ENCODE results near the gene PDGFA. TPM values are rescaled to one million over a fixed set of nuclear protein-coding genes. Genes with fewer than 3 reads are reported as not detected.

The PDGFA gene
- total and polyA plus RNA-seq, 7 donors = 9.1 to 30.4 (median 15.9) TPM

DNA sequence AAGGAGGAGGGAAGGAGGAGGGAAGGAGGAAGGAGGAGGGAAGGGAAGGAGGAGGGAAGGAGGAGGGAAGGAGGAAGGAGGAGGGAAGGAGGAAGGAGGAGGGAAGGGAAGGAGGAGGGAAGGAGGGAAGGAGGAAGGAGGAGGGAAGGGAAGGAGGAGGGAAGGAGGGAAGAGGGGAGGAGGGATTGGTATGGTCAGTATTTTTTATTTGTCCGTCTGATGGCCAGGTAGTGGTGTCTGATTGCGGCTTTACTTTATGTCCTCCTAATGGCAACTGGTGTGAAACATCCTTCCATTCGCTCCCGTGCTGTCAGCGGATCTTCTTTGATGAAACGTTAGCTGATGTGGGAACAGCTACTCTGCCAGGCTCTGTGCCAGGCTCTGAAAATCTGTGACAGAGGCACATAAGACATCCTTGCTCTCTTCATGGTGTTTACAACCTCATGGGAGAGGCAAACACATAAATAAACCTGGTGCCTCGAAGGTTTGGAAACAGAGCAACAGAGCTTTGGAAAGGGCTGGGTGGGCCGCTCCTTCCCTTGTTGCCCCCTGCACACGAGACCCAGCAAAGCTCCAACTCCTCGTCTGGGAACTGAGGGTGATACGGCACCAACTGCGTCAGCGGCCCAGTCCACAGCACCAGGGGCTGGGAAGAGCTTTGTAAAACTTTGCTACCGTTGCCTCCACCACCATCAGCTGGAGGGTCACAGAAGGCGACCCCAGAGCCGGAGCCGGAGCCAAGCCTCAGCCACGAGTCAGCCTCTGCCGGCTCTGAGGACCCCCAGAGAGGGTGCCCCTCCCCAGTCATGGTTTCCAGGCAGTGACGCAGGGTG lies 40.3 kb downstream of the PDGFA start:
- peak in 3 of 4 donors; percentile 34 to 83 (median 61) for ATAC-seq
- TF ChIP-seq, protein P1, sequence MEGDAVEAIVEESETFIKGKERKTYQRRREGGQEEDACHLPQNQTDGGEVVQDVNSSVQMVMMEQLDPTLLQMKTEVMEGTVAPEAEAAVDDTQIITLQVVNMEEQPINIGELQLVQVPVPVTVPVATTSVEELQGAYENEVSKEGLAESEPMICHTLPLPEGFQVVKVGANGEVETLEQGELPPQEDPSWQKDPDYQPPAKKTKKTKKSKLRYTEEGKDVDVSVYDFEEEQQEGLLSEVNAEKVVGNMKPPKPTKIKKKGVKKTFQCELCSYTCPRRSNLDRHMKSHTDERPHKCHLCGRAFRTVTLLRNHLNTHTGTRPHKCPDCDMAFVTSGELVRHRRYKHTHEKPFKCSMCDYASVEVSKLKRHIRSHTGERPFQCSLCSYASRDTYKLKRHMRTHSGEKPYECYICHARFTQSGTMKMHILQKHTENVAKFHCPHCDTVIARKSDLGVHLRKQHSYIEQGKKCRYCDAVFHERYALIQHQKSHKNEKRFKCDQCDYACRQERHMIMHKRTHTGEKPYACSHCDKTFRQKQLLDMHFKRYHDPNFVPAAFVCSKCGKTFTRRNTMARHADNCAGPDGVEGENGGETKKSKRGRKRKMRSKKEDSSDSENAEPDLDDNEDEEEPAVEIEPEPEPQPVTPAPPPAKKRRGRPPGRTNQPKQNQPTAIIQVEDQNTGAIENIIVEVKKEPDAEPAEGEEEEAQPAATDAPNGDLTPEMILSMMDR (IDR thresholded peaks at IDR 0.05) = no peak

DNA sequence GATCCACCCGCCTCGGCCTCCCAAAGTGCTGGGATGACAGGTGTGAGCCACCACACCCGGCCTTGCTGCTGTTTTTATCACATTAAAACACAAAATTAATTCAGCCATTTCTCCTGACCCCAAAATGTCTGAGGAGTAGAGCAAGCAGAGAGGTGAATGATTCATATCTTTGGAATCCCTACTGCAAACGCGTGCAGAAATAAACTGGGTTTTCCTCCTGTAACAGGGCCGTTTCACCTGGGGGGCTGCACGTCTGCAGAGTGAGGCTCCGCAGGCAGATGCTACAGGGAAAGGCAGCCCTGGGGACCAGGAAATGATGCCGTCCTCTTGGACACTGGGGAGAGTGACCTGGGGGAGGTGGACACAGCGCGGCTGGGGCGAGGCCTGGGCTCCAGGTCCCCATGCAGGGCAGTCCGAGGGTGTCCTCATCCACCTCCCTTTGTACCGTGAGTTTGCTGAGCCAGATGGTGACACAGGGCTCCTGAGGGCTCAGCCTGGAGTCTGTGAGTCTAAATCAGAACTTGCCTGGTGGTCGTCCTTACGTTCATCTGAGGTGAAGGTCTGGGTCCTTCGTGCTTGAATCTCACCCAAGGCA lies 41.9 kb downstream of the PDGFA start:
- H3K4me3 ChIP-seq = no peak overlapping the region
- H3K27ac ChIP-seq = no peak overlapping the region
- TF ChIP-seq, protein P1 (IDR thresholded peaks at IDR 0.05) = no peak
- 78 to 82% (median 79%) methylated on average over 17 of the region's 17 CpGs for WGBS, 3 donors
- H3K36me3 ChIP-seq (ENCODE audit: insufficient read depth in 1 of 2, low read depth in 1 of 2) = no peaks in the 10 kb centered on the region
- H3K27me3 ChIP-seq (ENCODE audit: insufficient read depth in 3 of 3, low read length in 2 of 3) = peaks cover 0 to 7% (median 0%) of the 10 kb centered on the region in 3 donors
- no peaks in the 10 kb centered on the region for H3K9me3 ChIP-seq
- H3K4me1 ChIP-seq = peaks cover 5% of the 10 kb centered on the region
- ATAC-seq (no peak), DNase-seq (peak in 1 of 2 donors; percentile 48)
- intact Hi-C loops (cut with DNase I) = no loop called here

More for the DNA sequence above, 40.3 kb downstream of the PDGFA start:
- peaks cover 0 to 7% (median 0%) of the 10 kb centered on the region in 3 donors for H3K27me3 ChIP-seq (ENCODE audit: insufficient read depth in 3 of 3, low read length in 2 of 3)
- peak in 1 of 2 donors; percentile 46 for DNase-seq
- peak overlapping the region; percentile 55 for H3K27ac ChIP-seq
- WGBS, 3 donors = 51 to 66% (median 57%) methylated on average over 20 of the region's 20 CpGs
- H3K36me3 ChIP-seq (ENCODE audit: insufficient read depth in 1 of 2, low read depth in 1 of 2) = no peaks in the 10 kb centered on the region
- peaks cover 5% of the 10 kb centered on the region for H3K4me1 ChIP-seq
- no peak overlapping the region for H3K4me3 ChIP-seq
- H3K9me3 ChIP-seq = no peaks in the 10 kb centered on the region
- intact Hi-C loops (cut with DNase I) = no loop called here

DNA sequence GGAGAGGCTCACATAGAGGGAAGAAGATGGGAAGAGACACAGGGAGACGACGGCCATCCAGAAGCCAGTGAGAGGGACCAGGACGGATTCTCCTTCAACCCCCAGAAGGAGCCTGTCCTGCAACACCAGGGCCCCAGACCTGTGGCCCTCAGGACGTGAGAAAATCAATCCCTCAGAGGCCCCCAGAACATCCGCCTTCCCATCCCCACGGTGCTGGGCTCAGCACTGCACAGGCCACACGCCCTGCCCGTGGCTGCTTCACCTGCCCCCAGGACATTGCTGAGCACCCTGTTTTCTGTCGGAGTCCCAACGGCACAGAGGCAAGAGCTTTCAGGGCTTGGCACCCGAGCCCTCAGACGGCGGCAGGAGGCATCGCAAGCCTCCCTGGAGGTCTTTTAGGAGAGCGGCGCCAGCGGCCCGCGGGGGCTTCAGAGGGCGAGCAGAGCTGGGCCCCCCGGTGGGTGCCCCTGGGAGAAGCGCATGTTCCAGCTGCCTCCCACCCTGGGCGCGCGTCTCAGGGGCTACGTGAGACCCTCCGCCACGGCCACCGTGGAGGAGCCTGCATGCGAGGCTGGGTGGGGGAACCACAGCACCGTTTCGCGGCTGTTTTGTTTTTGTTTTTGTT lies 42.8 kb downstream of the PDGFA start:
- 88 to 89% (median 88%) methylated on average over 29 to 33 of the region's 33 CpGs for WGBS, 3 donors
- H3K36me3 ChIP-seq (ENCODE audit: insufficient read depth in 1 of 2, low read depth in 1 of 2) = no peaks in the 10 kb centered on the region
- H3K27ac ChIP-seq = no peak overlapping the region
- intact Hi-C loops (cut with DNase I) = no loop called here
- H3K4me1 ChIP-seq = peaks cover 14% of the 10 kb centered on the region
- no peak for ATAC-seq
- DNase-seq = peak in 1 of 2 donors; percentile 22
- TF ChIP-seq, protein P1 (IDR thresholded peaks at IDR 0.05) = no peak
- no peak overlapping the region for H3K4me3 ChIP-seq
- H3K9me3 ChIP-seq = no peaks in the 10 kb centered on the region
- H3K27me3 ChIP-seq (ENCODE audit: insufficient read depth in 3 of 3, low read length in 2 of 3) = peaks cover 0 to 7% (median 0%) of the 10 kb centered on the region in 3 donors

DNA sequence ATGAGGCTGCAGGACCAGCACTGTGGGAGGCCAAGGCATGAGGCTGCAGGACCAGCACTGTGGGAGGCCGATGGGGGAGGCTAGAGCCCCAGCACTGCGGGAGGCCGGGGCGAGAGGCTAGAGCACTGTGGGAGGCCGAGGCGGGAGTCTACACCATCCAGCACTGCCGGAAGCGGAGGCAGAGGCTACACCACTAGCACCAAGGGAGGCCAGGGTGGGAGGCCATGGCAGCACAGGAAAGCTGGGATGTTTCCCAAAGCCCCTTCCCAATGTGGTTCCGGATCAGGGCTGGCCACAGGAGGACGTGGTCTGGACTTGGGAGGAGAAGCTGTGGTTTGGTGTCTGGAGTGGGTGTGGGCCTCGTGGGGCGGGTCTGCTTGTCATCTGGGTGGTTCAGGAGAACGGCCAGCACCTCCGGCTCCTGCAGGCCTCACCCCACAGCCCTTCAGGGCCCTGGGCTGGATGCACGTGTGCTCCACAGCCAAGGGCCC lies 43.6 kb downstream of the PDGFA start:
- no peak overlapping the region for H3K27ac ChIP-seq
- H3K36me3 ChIP-seq (ENCODE audit: insufficient read depth in 1 of 2, low read depth in 1 of 2) = no peaks in the 10 kb centered on the region
- no peaks in the 10 kb centered on the region for H3K9me3 ChIP-seq
- TF ChIP-seq, protein P1 (IDR thresholded peaks at IDR 0.05) = no peak
- no peak for ATAC-seq
- intact Hi-C loops (cut with DNase I) = no loop called here
- WGBS, 3 donors = 86 to 93% (median 91%) methylated on average over 14 to 15 of the region's 15 CpGs
- DNase-seq = peak in 1 of 2 donors; percentile 28
- no peak overlapping the region for H3K4me3 ChIP-seq
- H3K27me3 ChIP-seq (ENCODE audit: insufficient read depth in 3 of 3, low read length in 2 of 3) = peaks cover 0 to 7% (median 0%) of the 10 kb centered on the region in 3 donors
- H3K4me1 ChIP-seq = peaks cover 22% of the 10 kb centered on the region
